T-helper 1 cell (primary cell): ENCODE results near the gene SETD1B.

Source experiments
- DNase-seq, 5 donors: peaks; one replicate each; pipeline ENCODE4 v3.0.0-alpha.2; 2012 to 2020

The SETD1B gene

DNA sequence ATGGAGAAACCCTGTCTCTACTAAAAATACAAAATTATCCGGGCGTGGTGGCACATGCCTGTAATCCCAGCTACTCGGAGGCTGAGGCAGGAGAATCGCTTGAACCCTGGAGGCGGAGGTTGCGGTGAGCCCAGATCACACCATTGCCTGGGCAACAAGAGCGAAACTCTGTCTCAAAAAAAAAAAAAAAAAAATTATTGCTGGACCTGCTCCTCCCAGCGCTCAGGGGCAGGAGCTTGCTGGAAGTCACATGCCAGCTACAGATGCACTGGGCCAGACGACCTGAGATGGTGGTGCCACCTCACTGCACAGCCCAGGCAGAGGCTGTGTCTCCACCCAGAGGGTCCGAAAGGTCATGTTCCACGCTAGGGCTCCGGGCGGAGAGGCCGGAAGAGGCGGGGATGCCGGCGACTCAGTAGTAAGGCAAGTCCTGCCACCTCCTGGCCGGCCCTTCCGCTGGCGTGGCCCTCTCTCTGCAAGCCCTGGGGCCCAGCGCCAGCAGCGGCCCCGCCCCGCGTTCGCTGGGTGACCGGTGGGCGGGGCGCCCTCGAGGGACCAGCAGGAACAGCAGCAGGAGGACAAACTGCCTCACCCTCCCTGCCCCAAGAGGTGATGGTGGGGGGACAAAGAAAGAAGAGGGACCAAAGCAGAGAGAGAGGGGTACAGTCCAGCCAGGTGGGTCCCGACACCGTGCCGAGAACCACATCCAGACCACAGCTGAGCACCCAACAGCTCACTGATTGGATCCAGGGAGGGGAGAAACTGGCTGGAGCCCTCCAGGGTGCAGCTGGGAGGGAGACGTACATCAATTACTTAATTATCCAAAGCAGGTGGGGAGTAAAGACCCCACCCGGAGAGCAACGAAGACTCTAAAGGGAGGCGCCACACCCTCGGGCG, 6.7 kb upstream of the SETD1B start:
- DNase-seq: no peak

DNA sequence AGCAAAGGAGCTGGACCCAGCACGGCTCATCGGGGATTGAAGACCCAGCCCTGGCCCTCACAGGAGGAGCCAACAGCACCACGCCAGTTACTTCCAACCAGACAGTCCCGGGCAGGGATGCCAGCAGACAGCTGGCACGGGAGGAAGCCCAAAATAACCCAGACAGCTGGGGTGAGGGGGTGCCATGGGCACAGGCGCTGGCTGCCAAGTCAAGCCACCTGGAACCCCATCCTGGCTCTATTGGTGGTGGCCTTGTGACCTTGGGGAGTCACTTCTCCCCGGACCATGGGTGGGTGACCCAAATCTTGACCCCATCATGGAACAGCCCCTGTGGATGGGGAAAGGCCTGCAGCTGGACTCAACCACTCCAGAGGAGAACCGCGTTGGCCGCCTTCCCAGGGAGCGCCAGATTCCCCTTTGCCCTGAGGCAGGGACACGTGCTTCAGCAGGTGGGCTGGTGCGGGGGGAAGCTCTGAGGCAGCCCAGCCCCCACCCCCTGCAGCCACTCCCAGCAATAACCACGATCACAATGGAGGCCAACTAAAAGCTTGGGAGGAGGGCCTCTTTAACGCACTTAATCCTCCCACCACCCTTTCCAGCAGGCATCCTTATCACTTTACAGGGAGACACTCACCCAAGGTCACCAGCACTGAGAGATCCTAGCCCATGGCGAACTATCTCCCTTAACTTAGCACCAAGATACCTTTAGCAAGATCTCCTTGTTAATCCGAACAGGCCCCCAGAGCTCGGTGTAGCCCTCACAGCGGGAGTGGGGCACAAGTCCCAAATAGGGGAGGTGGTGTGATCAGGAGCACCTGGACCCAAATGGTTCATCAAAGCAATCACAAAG, 5.6 kb upstream of the SETD1B start:
- DNase-seq: no peak

DNA sequence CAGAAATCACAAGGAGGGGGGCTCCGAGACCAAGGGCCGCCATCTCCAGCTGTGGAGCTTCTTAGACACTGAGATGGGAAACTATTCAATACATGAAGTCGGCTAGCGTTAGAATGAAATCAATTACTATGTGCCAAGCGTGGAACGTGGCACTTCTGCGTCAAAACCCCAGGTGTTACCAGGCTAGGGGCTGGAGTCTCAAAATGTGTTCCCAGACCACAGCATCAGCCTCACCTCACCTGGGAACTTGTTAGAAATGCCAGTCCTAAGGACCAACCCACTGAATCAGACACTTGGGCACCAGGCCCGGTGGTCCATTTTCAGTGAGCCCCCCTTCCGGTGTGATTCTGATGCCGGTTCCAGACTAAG, 5.0 kb upstream of the SETD1B start:
- no peak for DNase-seq

DNA sequence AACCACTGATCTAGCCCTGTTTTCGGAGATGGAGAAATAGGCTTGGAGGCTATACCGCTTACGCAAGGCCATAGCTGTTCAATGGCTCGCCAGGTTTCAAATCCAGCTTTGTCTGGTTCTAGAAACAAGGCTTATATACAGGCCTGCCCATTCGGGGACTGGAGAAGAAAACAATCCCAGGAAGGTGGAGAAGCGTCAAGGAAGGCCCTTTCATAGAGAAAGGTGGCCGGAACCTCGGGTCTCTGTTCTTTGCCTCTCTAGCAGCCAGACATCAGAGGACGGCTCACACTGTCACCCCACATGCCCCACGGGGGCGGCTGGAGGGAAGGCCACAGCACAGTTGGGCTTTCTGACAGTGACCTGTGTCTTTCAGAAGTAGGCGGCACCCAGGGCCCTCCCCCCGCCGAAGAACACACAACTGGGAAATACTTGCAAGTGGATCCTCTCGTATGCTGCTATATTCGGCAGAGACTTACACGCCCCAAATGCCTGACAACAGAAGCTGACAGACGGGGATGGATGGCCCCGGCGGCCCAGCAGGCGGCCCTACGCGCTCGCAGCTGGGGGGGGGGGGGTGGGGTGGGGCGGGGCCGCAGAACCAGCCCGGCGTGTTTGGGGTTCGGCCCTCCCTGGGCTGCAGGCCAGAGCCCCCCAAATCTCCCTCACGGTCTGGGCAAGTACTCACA, 4.5 kb upstream of the SETD1B start:
- DNase-seq: peak in 3 of 5 donors; percentile 59 to 76 (median 61)

DNA sequence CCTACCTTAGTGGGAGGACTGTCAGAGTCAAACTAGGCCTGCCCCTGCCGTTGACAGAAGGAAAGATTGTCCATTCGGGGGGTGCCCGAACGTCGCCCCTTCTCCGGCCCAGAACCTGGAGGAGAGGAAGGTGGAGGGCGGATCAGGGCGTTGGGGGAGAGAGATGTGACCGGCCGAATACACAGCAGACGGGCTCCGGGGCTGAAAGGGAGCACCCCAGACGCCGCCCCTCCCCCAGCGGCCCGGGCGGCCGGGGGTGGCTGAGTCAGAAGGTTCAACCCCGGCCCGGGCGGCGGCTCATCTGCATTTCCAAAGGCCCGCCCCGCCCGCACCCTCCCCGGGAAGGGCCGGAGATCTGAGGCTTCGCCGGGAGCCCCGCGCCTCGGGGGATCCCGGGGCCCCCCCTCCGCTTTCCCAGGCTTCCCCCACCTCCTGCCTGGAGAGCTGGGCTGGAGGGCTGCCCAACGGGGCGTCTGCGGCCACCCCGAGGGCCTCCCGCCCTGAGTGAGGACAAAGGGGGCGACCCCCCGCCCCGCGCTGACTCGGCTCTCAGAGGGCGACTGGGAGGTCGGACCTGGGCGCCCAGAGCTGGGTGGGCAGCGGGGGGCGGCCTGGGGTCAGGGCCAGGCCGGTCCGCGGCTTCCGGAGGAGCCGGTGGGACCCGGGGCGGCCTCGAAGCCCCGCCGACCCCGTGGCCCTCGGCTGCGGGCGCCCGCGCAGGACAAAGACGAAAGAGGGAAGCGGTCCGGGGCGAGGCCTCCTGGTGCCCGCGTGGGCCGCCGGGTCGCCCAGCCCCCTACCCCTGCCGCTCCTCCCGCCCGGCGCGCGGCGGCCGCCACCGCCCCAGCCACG, 3.7 kb upstream of the SETD1B start:
- DNase-seq: peak; percentile 58 to 85 (median 63)

DNA sequence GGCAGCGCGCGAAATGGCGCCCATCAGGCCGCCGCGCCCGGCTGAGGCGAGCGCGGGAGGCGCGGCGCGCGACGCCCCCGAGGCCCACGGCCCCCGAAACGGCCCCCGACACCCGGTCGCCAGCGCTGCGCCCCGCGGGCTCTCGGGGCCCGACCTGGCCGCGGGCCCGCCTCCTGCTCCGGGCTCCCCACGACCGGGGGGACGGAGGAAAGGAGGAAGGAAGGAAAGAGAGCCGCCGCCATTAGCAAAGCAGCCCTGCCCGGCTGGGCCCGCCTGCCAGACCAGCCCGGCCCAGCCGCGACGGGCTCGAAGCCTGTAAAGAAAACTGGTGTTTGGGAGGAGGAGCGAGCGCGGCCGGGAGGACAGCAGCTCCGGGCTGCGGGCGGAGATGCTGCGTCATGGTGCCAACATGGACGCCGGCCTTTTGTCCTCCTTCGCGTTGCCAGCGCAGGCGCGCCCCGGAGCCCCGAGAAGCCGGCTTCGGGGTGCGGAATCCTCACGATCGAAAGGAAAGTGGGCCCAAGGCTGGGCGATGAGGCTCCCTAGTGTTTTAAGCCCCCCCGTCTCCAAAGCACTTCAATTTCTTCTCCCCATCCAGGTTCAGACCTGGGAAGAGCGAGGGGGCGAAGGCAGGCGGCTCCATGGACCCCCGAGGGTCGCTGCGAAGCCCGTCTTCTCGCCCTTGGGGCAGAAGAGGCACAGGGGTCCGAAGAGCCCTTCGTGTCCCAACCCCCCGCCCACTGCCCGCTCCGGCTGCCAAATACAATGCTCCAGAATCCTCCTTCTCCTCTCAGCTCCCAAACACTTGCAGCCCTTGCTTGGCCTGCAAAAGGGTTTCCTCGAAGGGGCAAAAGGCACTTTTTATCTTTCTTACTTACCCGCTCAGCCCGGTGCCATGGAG, 2.9 kb upstream of the SETD1B start:
- DNase-seq: peak; percentile 50 to 78 (median 64)

DNA sequence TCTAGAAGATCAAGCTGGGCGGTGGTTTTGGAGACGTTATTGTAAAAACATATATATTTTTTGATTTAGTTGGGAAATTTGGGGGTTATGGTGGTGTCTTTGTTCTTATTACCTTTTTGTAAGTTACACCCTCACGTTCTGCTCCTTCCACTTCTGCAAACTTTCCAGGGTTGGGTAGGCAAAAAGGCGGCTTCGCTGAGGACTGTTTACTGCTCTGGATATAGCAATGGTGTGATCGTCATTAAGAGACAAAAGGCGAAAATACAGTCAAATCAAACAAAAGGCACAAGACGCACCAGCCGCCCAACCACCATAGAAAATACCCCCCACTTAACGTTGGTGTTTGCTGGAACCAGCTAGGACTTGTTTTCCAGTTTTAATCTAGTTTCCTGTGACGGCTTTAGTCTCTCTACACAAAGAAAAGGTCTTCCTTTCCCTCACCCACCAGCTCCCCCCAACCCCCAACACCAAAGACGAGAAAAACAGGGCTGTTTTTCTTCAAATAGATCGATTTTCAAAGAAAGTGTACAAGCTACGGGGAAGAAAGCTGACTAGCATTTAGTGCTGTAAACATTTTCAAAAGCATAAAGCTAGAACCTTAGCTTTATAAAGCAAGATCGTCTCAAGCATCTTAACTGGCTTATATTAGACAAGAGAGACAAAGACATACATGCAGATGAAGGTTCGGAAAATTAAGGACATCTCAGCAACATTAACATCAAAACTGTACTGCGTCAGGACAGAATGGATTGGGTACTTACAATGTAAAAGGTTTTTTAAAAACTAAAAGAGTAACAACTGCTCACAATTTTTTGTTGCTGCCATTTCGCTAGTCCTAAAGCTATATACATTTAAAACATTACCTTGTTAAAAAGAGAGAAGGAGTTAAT, 2.0 kb upstream of the SETD1B start:
- peak in 2 of 5 donors; percentile 31 to 75 for DNase-seq

DNA sequence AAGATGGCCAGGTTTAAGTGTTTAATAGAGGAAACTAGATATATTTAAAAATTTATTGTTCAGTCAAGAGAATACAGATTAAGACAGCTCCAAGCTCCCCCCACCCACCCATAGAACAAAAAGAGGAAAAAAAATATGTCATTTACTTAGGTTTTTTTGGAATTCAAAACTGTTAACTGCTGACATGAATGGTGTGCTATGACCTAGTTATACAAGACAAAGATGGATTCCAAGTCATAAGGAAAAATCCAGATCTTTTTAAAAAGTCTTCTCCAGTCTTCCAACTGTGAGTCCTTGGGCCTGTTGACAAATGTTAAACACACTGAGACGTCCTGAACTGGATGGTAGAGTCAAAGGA, 1.3 kb upstream of the SETD1B start:
- DNase-seq: no peak

DNA sequence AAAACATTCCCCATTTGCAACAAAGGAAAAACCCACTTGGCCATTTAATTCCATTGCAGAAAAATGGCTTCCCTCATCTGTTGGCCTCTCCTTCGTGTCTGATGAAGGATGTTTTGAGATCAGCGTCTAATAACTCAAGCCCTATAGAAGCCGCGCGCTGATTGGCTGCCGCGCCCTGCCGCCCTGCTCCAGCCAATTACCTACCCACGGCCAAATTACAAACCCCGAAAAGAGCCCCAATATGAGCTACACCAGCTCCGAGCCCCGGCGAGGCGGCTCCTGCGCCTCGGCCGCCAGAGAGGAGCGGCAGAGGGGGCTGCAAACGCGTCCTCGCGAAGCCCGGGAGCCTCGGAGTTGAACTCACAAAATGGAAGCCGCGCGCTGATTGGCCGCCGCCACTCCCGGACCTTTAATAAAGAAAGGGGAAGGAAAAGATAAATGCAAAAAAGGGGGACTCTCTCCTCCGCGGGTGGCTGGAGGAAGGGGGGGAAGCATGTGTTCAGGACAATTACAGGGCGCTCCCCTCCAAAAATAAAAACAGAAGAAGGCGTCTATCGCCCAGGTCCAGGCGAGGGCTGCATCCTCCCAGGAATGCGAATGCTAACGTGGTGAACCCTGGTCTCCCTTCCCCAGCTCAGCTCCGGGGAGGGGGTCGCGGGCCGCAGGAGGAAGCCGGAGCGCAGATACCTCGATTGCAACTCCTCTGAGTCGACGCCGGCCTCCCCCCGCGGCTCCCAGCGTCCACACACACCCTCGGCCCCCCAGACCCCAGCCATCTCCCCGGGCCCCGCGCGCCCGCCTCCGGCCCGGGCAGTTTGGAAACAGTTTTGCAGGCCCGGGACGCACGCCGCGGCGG, 738 bp upstream of the SETD1B start:
- DNase-seq: peak; percentile 70 to 96 (median 81)

DNA sequence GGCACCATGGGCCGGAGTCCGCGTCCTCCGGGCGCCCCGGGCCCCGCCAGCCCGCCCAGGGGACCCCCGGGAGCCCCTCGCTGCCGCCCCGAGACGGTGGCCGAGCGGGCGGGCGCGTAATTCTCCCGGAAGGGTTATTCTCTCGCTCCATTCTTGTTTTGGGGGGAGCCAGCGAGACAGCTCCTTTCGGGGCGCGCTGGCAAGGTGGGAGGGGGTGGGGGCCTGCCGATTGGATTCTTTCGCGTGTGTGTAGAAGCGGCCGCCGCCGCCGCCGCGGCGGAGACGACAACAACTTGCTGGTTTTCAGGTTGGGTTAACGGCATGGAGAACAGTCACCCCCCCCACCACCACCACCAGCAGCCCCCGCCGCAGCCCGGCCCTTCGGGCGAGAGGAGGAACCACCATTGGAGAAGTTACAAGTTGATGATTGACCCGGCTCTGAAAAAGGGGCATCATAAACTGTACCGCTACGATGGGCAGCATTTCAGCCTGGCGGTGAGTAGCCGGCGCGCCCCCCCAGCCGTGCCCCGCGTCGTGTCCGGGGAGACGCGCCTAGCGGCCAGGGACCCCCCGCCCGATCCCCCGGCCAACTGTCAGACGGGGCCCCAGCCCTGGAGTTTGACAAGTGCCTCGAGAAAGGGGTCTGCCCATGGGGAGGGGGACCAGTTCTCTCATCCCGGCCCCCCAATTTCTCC, 755 bp downstream of the SETD1B start:
- DNase-seq: peak in 3 of 5 donors; percentile 48 to 61 (median 60)

DNA sequence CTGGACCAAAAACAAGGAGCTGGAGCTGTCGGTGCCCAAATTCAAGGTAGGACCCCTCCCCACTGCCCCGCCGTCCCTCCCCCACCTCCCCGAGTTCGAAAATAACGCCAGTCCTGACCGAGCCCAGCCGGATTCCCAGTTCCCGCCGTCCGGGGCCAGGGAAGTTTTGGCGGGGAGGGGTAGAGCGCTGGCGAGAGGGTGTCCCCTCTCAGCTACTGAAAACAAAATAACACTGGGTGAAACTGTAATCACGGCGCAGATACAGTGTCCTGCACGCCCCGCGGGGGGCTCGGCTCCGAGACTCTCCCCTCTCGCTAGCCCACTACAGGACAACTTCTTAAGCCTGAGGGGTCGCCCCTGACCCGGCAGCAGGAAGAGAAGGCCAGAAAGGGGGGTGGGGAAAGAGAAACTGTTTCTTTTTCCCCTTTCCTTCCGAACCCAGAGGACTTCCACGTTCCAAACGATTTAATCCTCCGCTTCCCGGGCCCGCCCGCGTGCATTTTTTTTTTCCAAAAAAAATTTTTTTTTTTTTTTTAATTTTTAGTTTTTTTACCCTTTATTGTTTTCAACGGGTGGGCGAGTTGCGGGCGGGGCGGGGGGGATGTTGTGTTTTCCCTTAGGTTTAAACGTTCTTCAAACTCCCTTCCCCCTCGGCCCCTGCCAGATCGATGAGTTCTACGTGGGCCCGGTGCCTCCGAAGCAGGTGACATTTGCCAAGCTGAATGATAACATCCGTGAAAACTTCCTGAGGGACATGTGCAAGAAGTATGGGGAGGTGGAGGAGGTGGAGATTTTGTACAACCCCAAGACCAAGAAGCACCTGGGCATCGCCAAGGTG, 1.6 kb downstream of the SETD1B start:
- DNase-seq: no peak

DNA sequence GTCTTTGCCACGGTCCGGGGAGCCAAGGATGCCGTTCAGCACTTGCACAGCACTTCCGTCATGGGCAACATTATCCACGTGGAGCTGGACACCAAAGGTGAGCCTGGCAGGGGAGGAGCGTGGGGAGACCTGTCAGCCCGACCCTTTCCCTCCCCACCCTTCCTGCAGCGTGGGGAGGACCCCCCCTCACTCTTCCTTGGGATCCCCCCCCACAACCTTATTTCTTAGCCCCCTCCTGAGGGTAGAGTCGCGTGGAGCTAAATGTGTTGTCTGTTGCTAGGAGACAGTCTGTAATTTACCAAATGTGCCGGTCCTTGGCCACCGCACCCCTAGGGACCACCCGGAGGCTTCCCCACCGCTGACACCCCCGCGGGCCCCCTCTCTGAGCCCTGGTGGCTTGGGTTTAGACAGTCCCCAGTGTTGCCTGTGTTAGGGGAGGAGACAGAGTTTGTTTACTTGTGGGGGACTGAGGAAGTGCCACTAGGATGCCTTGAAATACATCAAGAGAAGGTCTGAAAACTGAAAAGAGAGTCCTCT, 2.3 kb downstream of the SETD1B start:
- no peak for DNase-seq

DNA sequence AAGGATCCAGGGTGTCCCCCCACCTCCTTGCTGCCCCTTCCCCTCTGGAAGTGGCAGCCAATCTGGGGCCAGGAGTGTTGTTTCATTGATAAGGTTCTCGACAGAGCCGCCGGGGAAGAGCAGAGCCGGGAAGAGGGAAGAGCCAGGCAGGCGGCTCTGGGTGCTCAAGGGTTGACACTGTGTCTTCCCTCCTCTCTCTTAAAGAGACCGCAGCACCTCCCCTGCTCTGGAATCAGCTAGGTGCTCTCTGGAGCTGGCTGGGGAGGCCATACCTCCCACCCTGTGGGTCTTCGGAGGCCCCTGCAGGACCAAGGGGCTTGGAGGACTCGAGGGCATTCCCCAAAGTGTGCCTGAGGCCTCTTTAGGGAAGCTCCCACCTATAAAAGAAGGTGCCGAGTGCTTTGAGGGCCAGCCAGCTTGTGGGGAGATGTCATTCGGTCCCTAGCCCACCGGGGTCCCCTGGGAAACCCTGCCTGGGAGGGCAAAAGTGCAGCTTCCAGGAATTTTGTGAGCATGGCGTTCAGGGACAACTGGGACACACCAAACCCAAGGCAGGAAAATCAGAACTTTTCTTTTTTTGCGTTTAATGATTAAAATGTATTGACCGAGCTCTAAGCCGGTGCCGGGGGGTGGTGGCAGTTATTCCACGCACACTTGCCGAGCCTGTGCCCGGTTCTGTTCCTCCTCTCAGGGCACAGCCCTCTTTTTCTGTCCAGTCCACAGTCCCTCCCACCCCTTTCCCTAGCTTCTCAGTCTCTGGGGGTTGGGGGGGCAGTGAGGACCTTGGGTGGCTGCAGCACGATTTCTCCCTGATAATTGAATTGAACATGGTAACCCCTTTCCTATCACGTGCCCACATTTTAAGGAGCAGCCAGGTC, 3.0 kb downstream of the SETD1B start:
- DNase-seq: no peak

DNA sequence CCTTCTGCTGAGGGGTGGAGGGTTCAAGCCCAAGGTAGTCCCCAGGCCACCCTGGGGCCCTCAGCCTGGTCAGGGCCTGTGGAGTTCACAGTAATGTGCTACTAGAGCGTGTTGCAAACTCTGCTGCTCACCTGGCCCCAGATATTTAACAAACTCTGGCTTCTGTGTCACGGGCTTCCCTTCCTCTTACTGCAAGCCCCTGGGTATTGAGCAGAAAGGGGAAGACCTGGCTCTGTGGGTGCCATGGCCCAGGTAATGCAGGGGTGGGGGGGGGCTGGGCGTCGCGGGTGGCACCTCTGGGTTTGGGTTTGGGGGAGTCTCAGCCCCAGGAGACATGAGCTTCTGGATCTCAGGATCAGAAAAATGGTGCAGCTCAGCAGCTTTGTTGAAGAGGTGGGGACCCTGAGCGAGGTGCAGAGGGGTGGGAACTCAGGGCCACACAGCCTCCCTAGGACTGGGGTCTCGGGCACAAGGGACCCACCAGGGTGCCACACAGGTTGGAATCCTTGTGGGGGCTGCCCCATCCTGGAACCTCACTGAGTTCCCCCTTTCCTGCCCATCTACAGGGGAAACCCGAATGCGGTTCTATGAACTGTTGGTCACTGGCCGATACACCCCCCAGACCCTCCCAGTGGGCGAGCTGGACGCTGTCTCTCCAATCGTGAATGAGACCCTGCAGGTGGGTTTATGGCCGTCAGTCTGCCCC, 4.0 kb downstream of the SETD1B start:
- no peak for DNase-seq

DNA sequence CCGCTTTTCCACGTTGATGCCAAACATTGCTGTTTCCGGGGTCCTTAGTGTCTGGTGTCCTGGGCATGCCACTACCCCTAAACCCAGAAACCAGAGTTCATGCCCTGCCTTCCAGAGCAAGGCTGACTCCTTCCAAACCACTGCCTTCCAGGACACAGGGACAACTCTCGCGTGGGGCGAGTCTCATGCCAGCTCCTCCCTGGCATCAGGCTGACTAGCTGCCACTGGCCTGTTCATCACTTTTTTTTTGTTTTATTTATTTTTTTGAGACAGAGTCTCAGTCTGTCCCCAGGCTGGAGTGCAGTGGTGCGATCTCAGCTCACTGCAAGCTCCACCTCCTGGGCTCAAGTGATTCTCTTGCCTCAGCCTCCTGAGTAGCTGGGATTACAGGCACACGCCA, 4.8 kb downstream of the SETD1B start:
- no peak for DNase-seq

DNA sequence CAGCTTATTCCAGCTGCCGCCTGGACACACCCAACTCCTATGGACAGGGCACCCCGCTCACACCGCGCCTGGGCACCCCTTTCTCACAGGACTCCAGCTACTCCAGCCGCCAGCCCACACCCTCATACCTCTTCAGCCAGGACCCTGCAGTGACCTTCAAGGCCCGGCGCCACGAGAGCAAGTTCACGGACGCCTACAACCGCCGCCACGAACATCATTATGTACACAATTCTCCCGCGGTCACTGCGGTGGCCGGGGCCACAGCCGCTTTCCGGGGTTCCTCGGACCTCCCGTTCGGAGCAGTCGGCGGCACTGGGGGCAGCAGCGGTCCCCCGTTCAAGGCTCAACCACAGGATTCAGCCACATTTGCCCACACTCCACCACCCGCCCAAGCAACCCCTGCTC, 5.9 kb downstream of the SETD1B start:
- DNase-seq: no peak
